Mucosa of descending colon (tissue), 3 donors: ENCODE measurements around the gene HMX1. TPM values are rescaled to one million over a fixed set of nuclear protein-coding genes. Genes with fewer than 3 reads are reported as not detected.
A peak's percentile ranks its signal among the peaks of the same experiment; 100 is the strongest.

Experiments
- ATAC-seq: fragments of 200-7000 bp; cut with Tn5 transposase; one replicate; pipeline ENCODE4 v1.9.1; 2020; ENCODE audit warnings: mild to moderate bottlenecking, moderate library complexity
- DNase-seq, 3 donors: peaks; one replicate each; pipeline ENCODE4 v3.0.0-alpha.2; 2020
- H3K36me3 ChIP-seq: fragments of 200-600 bp; one replicate; pipeline ENCODE4 v1.8.0; 2021; ENCODE audit warnings: low read depth, mild to moderate bottlenecking
- H3K4me1 ChIP-seq: fragments of 200-600 bp; one replicate; pipeline ENCODE4 v1.8.0; 2021; ENCODE audit warnings: low read depth, mild to moderate bottlenecking
- H3K4me3 ChIP-seq: fragments of 200-600 bp; one replicate; pipeline ENCODE4 v1.8.0; 2021; ENCODE audit warnings: mild to moderate bottlenecking
- H3K9me3 ChIP-seq: fragments of 200-600 bp; one replicate; pipeline ENCODE4 v1.8.0; 2021; ENCODE audit warnings: mild to moderate bottlenecking
- CTCF ChIP-seq: fragments of 200-600 bp; IDR thresholded peaks from one replicate; pipeline ENCODE4 v1.8.0; 2022; ENCODE audit warnings: antibody characterized with exemption, mild to moderate bottlenecking
- intact Hi-C, 2 donors: fragments of 100-400 bp; cut with DNase I in 1 of 2; cut with micrococcal nuclease in 1 of 2; formaldehyde crosslinking; loops; one replicate each; pipeline versions ENCODE4 v1.11.0 to v1.11.1; 2022; cut with DNase I, micrococcal nuclease
- total RNA-seq, 3 donors: library from RNA; stranded (reverse); fragmentation: NEBNext Ultra II Directional in 2 of 3; extraction: Animal tissue kit (Norgen Biotek cat#: 25700) in 2 of 3; gene quantifications; one replicate each; pipeline versions ENCODE4 v1.2.1 to v1.2.4, GENCODE V29; 2021 to 2023
- donor health status: DM: no; HTN: no; CAD: no; lungs with moderate emphysema.
- donor health status: DM: no; HTN: no; CAD: no.
- donor health status: DM: no; HTN: yes; CAD: no.

Gene HMX1
- total RNA-seq, 3 donors from 2014 or later: 0.19 TPM; not detected in 2

GRCh38 chr4:8856835-8857621 lies 14.6 kb downstream of the HMX1 start:
- DNase-seq (peak in 1 of 3 donors; percentile 19), ATAC-seq (no peak)
- H3K36me3 ChIP-seq: no peaks in the 10 kb centered on the region
- no peaks in the 10 kb centered on the region for H3K4me1 ChIP-seq
- H3K4me3 ChIP-seq: no peak overlapping the region
- no peak for TF ChIP-seq CTCF
- intact Hi-C loops: no loop called here
- no peaks in the 10 kb centered on the region for H3K9me3 ChIP-seq

- TF ChIP-seq CTCF: no peak
- Histone ChIP-seq H3K4me3 (no peak overlapping the region), H3K36me3 (no peaks in the 10 kb centered on the region), H3K9me3 (no peaks in the 10 kb centered on the region), H3K4me1 (no peaks in the 10 kb centered on the region)
- intact Hi-C loops: no loop called here
- peak in 1 of 3 donors; percentile 17 for DNase-seq
- ATAC-seq: no peak
These were observed 15.8 kb downstream of the HMX1 start for GRCh38 chr4:8855818-8856245.

- H3K4me1 ChIP-seq: no peaks in the 10 kb centered on the region
- TF ChIP-seq CTCF: no peak
- H3K9me3 ChIP-seq: no peaks in the 10 kb centered on the region
- no peak overlapping the region for H3K4me3 ChIP-seq
- intact Hi-C loops: no loop called here
- peak in 1 of 3 donors; percentile 25 for DNase-seq
- no peak for ATAC-seq
- H3K36me3 ChIP-seq: no peaks in the 10 kb centered on the region
These were observed 16.7 kb downstream of the HMX1 start for GRCh38 chr4:8854931-8855330.

GRCh38 chr4:8854016-8854415 lies 17.6 kb downstream of the HMX1 start:
- H3K4me1 ChIP-seq: no peaks in the 10 kb centered on the region
- H3K36me3 ChIP-seq: no peaks in the 10 kb centered on the region
- intact Hi-C loops: no loop called here
- DNase-seq (peak in 1 of 3 donors; percentile 19), ATAC-seq (no peak)
- TF ChIP-seq CTCF: no peak
- H3K9me3 ChIP-seq: no peaks in the 10 kb centered on the region
- no peak overlapping the region for H3K4me3 ChIP-seq

GRCh38 chr4:8853249-8853648 lies 18.4 kb downstream of the HMX1 start:
- intact Hi-C loops: no loop called here
- DNase-seq (no peak), ATAC-seq (no peak)
- Histone ChIP-seq H3K9me3 (no peaks in the 10 kb centered on the region), H3K36me3 (no peaks in the 10 kb centered on the region), H3K4me3 (no peak overlapping the region), H3K4me1 (no peaks in the 10 kb centered on the region)
- TF ChIP-seq CTCF: no peak
